Measurements from ENCODE around the gene PHLDB1.
A peak's percentile ranks its signal among the peaks of the same experiment; 100 is the strongest.

Gene PHLDB1

DNA sequence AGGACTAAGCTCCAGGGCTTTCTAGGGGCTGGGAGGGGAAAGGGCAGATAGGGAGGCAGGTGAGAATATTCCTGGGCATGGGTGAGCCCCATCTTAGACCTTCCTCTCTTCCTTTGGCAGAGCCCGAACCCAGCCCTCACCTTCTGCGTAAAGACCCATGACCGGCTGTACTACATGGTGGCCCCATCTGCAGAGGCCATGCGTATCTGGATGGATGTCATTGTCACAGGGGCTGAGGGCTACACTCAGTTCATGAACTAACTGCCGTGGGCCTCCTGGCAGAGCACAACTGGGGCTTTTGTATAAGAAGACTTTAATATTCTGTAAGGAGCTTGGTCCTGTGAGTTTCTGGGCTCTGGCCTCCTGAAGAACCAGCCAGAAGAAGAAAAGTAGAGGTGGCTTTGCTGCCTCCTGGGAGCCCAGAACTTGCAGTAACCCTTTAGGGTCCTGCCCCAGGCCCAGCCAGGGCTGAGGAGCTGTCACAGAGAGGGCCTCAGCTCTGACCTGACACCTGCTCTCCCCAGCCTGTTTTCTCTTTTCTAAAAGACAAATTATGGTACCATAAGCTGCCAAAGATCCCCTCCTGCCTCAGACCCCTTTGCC lies 49.2 kb downstream of the PHLDB1 start:
- H3K4me3 ChIP-seq (replicated peaks; ENCODE audit: low read depth, low read length): no peak overlapping the region
- no peak for DNase-seq (ENCODE audit: low read depth)

GRCh38 chr11:118657238-118657637 lies 49.8 kb downstream of the PHLDB1 start:
- H3K4me3 ChIP-seq (replicated peaks; ENCODE audit: low read depth, low read length): no peak overlapping the region
- TF ChIP-seq, protein P1, sequence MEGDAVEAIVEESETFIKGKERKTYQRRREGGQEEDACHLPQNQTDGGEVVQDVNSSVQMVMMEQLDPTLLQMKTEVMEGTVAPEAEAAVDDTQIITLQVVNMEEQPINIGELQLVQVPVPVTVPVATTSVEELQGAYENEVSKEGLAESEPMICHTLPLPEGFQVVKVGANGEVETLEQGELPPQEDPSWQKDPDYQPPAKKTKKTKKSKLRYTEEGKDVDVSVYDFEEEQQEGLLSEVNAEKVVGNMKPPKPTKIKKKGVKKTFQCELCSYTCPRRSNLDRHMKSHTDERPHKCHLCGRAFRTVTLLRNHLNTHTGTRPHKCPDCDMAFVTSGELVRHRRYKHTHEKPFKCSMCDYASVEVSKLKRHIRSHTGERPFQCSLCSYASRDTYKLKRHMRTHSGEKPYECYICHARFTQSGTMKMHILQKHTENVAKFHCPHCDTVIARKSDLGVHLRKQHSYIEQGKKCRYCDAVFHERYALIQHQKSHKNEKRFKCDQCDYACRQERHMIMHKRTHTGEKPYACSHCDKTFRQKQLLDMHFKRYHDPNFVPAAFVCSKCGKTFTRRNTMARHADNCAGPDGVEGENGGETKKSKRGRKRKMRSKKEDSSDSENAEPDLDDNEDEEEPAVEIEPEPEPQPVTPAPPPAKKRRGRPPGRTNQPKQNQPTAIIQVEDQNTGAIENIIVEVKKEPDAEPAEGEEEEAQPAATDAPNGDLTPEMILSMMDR (IDR thresholded peaks at IDR 0.05; ENCODE audit: low read length, missing control alignments): no peak
- DNase-seq (ENCODE audit: low read depth): no peak

More for the DNA sequence above, 49.2 kb downstream of the PHLDB1 start:
- TF ChIP-seq, protein P1 (IDR thresholded peaks at IDR 0.05; ENCODE audit: low read length, missing control alignments): no peak

- no peak overlapping the region for H3K4me3 ChIP-seq (replicated peaks; ENCODE audit: low read depth, low read length)
- TF ChIP-seq, protein P1 (IDR thresholded peaks at IDR 0.05; ENCODE audit: low read length, missing control alignments): no peak
- DNase-seq (ENCODE audit: low read depth): no peak
These were observed 50.5 kb downstream of the PHLDB1 start for GRCh38 chr11:118657709-118658428.

GRCh38 chr11:118658429-118659313 lies 51.3 kb downstream of the PHLDB1 start:
- TF ChIP-seq, protein P1 (IDR thresholded peaks at IDR 0.05; ENCODE audit: low read length, missing control alignments): peak; percentile 6
- no peak overlapping the region for H3K4me3 ChIP-seq (replicated peaks; ENCODE audit: low read depth, low read length)
- no peak for DNase-seq (ENCODE audit: low read depth)

DNA sequence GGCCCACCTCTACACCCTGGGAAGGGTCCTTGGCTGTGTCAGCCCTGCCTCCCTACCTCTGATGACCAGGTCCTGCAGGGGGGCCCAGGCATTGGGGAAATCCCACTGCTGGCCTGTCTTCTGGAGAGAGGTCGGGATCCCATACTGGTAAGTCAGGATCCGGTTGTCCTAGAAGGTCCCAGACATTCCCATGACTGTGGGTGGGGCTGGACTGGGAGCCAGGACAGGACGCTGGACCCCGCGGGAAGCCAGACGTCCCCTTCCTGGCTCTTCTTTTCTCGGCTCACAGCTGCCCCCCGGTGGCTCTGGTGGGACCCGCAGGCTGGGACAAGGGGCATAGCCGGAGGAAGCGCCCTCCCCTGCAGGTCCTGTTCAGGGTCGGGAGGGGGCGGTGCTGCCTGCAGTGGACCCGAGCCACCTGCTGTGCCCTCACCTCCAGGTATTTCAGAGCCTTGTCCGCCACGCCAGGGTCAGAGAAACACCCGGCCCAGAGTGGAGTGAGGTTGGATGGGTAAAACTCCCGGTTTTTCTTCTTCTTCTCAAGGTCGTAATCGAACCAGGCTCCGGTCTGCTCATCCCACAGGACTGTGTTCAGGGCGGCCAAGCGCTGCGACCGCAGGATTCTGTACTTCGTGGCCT lies 52.0 kb downstream of the PHLDB1 start:
- TF ChIP-seq, protein P1 (IDR thresholded peaks at IDR 0.05; ENCODE audit: low read length, missing control alignments): peak; percentile 88
- peak; percentile 80 for DNase-seq (ENCODE audit: low read depth)
- H3K4me3 ChIP-seq (replicated peaks; ENCODE audit: low read depth, low read length): no peak overlapping the region

DNA sequence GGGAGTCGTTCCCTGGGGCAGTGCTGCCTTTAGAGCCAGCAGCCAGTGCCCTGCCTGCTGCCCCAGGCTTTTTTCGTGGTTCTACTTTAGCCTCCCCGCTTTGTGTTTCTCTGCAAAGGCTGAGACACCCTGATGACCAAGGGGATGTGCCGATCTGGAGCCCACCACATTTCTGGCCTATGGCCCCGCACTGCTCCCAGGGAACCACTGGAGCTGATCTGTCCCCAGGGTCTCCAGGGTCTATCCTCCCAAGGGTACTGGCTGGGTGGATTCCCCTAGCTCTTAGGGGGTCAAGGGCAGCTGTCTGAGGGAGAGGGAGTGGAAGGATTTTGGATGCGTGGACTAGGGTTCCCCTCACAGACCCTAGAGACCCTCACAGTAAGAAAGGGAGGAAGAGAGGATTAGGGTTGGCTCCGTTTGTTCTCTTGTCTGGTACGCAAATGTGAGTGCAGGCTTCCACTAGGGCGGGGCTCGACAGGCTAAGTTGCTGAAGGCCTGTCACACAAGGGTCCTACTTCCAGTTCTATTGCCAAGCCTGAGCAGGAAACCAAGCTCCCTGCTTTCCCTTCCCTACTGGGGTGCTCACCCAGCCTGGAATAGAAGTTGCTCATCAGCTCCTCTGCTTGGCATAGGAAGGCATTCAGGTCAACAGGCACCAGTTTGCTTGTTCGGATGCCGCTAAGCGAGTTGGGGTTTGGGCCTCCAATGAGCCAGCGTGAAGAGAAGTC lies 52.7 kb downstream of the PHLDB1 start:
- no peak overlapping the region for H3K4me3 ChIP-seq (replicated peaks; ENCODE audit: low read depth, low read length)
- TF ChIP-seq, protein P1 (IDR thresholded peaks at IDR 0.05; ENCODE audit: low read length, missing control alignments): no peak

More for the DNA sequence above, 52.7 kb downstream of the PHLDB1 start:
- no peak for DNase-seq (ENCODE audit: low read depth)
